ENCODE measurements around the gene NAT8L.

The NAT8L gene

GRCh38 chr4:2064276-2064991 lies 5.3 kb downstream of the NAT8L start:
- DNase-seq (ENCODE audit: low read depth, low spot score) = no peak

- no peak for DNase-seq (ENCODE audit: low read depth, low spot score)
Observed at GRCh38 chr4:2065106-2065930, 6.2 kb downstream of the NAT8L start.

GRCh38 chr4:2066011-2066551 lies 7.0 kb downstream of the NAT8L start:
- no peak for DNase-seq (ENCODE audit: low read depth, low spot score)

GRCh38 chr4:2066571-2067445 lies 7.7 kb downstream of the NAT8L start:
- no peak for DNase-seq (ENCODE audit: low read depth, low spot score)

- no peak for DNase-seq (ENCODE audit: low read depth, low spot score)
Observed at GRCh38 chr4:2067446-2068197, 8.5 kb downstream of the NAT8L start.

- no peak for DNase-seq (ENCODE audit: low read depth, low spot score)
Observed at GRCh38 chr4:2068198-2068470, 9.0 kb downstream of the NAT8L start.

GRCh38 chr4:2068566-2068965 lies 9.4 kb downstream of the NAT8L start:
- no peak for DNase-seq (ENCODE audit: low read depth, low spot score)

- no peak for DNase-seq (ENCODE audit: low read depth, low spot score)
Observed at GRCh38 chr4:2069161-2069971, 10.2 kb downstream of the NAT8L start.

GRCh38 chr4:2069986-2070385 lies 10.9 kb downstream of the NAT8L start:
- DNase-seq (ENCODE audit: low read depth, low spot score) = no peak

GRCh38 chr4:2070421-2071251 lies 11.5 kb downstream of the NAT8L start:
- DNase-seq (ENCODE audit: low read depth, low spot score) = no peak

- no peak for DNase-seq (ENCODE audit: low read depth, low spot score)
Observed at GRCh38 chr4:2071252-2071911, 12.3 kb downstream of the NAT8L start.

- no peak for DNase-seq (ENCODE audit: low read depth, low spot score)
Observed at GRCh38 chr4:2071912-2072867, 13.1 kb downstream of the NAT8L start.

- no peak for DNase-seq (ENCODE audit: low read depth, low spot score)
Observed at GRCh38 chr4:2072971-2073807, 14.1 kb downstream of the NAT8L start.

GRCh38 chr4:2073808-2074481 lies 14.8 kb downstream of the NAT8L start:
- DNase-seq (ENCODE audit: low read depth, low spot score) = no peak

- no peak for DNase-seq (ENCODE audit: low read depth, low spot score)
Observed at GRCh38 chr4:2074588-2074987, 15.5 kb downstream of the NAT8L start.

Data from activated CD4-positive, CD25-positive, alpha-beta regulatory T cell treated with anti-CD3 and anti-CD28 coated beads, Interleukin-2, amount 50 U/mL, for 16 hours (primary cell).